HG03521 (cell line): ENCODE measurements around the gene ARRDC2.
A peak's percentile ranks its signal among the peaks of the same experiment; 100 is the strongest.
"Not testable (repeated sequence)": the region's sequence is repeated elsewhere in the genome, so short reads cannot be mapped to it uniquely, and the experiment has no call there.

Experiments used
- ATAC-seq: cut with Tn5 transposase; IDR thresholded peaks from one replicate; pipeline ENCODE4 v1.9.1; 2021; ENCODE audit warnings: mild to moderate bottlenecking, moderate library complexity; ENCODE audit not compliant: unreplicated experiment

The ARRDC2 gene

DNA sequence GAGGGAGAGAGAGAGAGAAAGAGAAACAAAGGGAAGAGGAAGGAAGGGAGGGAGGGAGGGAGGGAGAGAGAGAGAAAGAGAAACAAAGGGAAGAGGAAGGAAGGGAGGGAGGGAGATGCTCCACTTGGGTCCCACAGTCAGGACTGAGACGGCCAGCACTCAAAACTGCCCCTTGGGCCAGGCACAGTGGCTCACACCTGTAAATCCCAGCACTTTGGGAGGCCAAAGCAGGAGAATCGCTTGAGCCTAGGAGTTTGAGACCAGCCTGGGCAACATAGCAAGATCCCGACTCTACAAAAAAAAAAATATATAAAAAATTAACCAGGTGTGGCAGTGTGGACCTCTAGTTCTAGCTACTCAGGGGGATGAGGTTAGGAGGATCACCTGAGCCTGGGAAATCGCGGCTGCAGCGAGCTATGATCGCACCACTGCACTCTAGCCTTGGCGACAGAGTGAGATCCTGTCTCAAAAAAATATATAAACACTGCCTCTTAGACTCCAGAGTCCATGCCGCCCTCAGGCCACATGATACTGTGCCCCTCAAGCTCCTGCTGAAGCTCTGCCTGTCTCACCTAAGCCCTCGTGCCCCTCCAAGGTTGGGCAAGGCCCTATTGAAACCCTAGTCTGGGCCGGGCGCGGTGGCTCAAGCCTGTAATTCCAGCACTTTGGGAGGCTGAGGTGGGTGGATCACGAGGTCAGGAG, 8.4 kb downstream of the ARRDC2 start:
- no peak for ATAC-seq

GRCh38 chr19:18017275-18018083, 9.5 kb downstream of the ARRDC2 start:
- ATAC-seq, result no peak

DNA sequence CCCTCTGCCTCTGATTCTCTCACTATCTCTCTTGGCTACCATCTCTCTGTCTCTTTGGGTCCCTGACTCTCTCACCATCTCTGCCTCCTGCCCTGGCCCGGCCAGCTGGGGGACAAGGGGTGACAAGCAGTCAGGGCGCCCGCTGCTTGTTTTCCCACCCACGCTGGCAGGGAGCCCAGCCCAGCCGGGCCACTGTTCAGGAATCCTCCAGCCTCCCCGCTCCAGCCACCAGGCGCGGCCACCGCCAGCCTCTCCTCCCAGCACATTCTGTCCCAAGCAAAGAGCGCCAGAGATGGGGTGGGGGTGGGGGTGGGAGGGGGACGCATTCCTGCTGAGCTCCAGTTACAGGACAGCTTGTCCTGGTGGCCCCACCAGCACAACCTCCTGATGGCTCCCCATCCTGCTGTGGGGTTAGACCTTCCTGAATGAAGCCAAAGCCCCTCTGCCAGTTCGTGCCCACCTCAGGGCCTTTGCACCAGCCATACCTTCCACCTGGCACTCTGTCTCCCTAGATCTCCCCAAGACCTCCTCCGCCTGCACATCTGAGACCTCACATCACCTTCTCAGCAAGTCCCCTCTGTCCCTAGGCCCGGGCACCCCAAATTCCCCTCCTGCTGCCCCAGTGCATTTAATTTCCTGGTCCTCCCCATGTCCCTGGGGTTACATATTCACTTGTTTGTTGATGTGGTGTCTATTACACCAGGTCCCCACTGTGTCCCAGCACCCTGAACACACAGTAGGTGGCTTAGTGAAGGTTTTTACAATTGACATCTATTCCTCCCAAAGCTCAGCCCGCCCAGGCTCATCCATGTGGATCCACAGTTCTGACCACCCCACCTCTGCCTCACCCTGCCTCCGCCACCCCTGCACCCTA, 12.5 kb downstream of the ARRDC2 start:
- no peak for ATAC-seq

DNA sequence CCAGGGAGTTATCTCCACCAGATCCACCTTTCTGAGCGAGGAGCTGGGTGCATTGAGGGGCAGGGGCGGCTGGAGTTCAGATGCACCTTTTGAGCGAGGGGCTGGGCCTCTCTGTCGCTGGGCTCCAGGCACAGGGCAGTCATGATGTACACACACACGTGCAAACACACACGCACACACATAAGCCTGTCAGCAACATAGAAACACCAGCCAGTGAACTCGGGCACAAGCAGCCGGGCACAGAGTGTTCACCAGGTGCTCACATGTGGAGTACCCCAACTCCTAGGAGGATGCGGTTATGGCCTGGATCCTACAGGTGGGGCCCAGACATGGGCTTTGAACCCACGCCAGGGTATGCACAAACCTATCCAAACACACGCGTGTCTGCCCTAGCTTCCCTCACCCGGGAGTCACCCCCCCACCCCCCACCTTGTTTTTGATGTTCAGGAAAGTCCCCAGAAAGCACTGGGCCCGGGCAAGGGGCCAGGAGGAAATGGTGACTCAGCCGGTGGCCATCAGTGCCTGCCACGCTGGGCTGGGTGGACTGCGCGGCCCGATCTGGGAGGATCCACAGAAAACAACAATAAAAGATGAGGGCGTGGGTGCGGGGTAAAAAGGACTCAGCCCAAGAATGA, 13.3 kb downstream of the ARRDC2 start:
- no peak for ATAC-seq

DNA sequence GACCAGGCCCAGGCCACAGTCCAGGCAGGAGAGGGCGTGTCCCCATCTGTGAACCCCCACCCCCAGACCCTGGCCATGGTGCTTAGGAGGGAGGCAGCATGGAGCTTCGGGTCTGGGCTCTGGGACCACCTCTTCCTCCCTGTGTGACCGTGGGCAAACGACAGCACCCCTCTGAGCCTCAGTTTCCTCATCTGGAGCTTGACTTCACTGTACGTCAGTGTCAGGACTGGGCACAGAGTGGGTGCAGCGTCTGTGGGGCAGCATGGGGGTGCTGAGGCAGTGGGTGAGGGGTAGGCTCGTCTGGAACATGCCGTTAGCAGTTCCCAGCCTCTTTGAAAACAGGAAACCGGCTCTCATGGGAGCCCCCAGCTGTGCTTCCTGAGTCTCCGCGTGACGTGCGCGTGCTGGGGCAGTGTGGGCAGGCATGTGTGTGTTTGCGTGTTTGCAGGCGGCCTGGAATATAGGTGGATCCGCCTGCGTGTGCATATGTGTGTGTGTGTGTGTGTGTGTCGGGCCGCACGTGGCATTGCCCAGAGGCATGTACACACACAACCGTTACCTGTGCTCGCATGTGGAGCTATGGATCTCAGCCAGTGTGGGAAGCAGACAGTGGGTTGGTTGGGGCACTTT, 15.8 kb downstream of the ARRDC2 start:
- no peak for ATAC-seq

- no peak for ATAC-seq
Measured at GRCh38 chr19:18027151-18027550, 19.2 kb downstream of the ARRDC2 start.

DNA sequence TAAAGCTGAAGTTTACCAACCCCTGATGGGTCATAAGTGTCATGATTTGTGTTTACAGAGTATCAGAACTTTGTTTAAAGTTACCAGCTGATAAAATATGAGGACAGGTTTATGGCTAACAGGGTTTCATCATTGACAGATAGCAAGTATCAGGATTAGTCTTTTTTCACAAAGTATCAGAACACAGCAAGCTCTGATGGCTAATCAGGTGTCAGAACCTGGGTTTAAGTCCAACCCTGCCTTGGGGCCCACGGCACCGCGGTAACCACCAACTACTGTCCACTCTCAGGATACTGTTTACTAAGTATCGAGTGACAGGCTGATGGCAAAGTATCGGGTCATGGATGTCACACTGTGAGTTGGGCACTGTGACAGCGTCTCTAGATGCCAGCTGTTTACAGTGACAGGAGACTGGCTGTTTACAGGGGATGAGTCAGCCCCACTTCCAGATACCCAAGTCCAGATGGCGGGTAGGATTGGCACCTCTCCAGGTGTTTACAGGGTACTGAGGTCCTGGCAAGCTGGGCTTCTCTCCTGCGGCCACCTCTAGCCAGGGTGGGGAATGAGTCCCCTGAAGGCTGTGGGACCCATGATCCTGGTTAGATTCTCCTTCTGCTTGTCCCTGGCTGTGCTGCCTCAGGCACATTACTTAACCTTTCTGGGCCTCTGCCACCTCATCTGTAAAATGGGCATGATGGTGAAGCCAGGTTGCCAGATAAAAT, 21.8 kb downstream of the ARRDC2 start:
- no peak for ATAC-seq

DNA sequence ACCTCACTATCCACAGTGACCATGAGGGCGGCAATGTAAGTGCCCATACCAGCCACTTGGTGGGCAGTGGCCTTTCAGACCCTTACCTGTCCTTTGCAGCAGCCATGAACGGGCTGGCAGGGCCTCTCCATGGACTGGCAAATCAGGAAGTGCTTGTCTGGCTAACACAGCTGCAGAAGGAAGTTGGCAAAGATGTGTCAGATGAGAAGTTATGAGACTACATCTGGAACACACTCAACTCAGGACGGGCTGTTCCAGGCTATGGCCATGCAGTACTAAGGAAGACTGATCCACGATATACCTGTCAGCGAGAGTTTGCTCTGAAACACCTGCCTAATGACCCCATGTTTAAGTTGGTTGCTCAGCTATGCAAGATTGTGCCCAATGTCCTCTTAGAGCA, 23.4 kb downstream of the ARRDC2 start:
- not testable (repeated sequence) for ATAC-seq

DNA sequence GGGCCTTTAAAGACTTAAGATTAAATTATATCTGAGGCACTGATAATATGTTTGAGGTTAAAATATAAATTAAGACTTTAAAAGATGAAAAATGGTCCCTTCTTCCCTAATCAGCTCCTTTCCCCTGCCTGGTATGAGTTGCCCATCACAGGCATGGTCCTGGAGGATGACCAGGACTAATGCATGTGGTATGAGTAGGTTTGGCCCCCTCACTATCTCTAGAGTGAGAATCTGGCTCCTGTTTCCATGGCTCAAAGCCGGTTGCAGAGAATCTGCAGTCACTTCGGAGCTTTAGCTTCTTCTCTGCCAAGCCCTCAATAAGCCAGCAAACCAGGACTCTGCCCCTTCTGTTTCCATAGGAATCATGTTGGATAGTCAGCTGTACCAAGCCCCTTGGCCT, 24.1 kb downstream of the ARRDC2 start:
- not testable (repeated sequence) for ATAC-seq

GRCh38 chr19:18041054-18041453, 33.1 kb downstream of the ARRDC2 start:
- no peak for ATAC-seq

DNA sequence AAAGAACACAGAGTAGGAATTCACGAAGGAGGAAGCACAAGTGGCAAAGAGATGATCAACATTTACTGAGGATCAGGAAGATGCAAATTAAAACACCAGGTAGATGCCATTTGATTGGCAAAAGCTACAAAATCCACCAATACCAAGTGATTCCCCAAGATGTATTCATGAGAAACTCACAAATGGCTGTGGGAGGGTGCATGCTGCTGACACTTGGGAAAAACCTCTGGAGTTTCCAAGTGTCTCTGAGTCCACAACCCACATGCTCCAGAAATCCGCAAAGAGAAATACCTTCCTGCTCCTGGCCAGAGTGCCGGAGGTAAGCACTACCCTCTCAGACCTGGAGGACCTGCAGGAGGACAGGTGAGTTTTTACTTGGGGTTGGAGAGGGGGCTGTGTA, 35.7 kb downstream of the ARRDC2 start:
- no peak for ATAC-seq

DNA sequence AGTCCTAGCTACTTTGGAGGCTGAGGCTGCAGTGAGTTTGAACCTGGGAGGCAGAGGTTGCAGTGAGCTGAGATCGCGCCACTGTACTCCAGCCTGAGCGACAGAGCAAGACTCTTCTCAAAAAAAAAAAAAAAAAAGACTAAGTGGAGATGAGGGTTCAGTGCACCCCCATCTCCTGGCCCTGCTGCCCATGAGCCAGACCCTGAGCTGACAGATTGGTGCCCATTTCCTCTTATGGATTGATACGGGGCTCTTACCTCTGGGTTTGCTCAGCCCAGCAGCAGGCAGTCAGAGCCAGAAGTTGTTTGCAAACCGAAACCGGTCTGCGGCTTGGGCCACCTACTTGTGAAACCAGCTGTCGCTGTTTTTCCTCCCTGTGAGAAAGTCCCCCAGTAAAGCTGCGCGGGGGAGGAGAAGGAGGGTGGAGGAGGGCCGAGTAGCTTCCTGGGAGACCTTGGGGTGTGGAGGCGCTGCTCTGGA, 36.9 kb downstream of the ARRDC2 start:
- ATAC-seq, result peak; percentile 83

DNA sequence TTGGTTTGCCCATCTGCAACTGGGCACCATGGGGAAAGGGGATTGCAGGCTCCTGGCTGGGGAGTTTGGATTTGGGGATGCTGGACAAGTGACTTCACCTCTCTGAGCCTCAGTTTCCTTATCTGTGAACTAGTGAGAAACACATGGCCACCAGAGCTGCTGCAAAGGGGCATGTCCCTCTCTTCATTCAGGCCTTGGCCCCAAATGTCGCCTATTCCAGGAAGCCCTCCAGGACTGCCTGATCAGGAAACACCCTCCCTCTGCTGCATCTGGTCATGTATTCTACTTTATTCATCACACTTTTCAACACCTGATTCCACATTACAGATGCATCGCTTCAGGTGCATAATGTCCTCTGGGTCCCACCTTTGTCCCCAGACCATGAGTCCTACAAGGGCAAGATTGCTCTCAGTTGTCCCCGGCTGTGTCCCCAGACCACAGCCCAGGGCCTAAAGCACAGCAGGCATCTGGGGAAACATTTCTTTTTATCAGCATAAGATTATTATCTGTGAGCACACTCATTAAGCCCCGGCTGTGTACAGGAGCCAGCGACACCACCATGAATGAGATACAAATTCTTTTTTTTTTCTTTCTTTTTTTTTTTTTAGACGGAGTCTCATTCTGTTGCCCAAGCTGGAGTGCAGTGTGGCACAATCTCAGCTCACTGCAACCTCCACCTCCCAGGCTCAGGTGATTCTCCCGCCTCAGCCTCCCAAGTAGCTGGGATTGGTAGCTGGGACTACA, 37.5 kb downstream of the ARRDC2 start:
- ATAC-seq, result no peak

DNA sequence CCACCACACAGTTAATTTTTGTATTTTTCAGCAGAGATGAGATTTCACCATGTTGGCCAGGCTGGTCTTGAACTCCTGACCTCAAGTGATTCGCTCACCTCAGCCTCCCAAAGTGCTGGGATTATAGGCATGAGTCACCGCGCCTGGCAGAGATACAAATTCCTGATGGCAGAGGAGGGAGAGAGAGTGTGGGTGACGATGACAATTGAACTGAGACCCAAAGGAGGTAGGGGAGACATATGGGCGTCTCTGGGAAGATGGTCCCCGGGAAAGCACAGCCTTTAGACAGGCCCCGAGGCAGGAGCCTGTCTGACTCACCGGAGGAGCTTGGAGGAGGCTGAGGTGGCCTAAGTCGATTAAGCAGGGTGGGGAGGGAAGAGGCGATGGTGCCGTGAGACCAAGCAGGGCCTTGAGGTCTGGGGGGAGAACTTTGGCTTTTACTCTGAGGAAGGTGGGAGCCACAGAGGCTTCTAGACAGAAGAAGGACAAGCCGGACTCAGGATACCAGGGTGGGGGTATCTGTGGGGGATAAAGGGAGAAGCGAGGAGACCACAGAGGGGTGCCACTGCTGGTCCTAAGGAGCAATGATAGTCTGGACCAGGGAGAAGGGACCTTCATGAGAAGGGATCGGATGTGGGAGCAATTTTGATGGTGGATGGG, 38.2 kb downstream of the ARRDC2 start:
- no peak for ATAC-seq

DNA sequence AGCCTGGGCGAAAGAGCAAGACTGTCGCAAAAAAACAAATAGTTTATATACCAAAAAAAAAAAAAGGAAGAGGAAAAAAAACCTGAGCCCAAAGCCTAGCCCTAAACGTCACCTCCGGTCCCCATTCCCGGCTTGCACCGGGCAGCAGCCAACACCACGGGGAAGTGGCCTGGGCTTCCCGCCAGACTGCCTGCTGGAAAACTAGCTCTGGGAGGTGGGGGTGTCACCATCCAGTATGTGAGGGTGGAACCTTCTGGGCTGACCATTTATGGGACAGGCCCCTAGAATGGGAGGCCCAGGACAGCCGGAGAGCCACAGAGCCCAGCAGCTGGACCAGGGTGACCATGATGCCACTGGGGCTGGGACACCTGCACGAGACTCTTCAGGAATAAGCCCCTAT, 41.4 kb downstream of the ARRDC2 start:
- no peak for ATAC-seq

GRCh38 chr19:18051887-18052286, 43.9 kb downstream of the ARRDC2 start:
- no peak for ATAC-seq

DNA sequence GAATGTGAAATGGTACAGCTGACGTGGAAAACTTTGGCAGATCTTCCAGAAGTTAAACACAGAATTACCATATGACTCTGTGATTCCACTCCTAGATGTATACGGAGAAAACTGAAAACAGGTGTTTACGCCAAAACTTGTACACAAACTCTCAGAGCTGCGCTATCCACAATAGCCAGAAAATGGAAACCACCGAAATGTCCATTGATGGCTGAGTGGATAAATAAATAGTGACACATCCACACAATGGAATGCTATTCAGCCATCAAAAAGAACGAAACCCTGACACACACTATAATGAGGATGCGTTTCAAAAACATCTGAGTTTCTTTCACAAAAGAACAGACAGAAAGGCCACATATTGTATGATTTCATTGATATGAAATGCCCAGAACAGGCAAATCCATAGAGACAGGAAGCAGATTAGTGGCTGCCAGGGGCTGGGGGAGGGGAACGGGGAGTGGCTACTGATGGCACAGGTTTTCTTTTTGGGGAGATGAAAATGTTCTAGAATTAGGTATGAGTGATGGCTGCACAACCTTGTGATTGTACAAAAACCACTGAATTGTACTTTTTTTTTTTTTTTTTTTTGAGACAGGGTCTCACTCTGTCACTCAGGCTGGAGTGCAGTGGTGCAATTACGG, 45.7 kb downstream of the ARRDC2 start:
- no peak for ATAC-seq

DNA sequence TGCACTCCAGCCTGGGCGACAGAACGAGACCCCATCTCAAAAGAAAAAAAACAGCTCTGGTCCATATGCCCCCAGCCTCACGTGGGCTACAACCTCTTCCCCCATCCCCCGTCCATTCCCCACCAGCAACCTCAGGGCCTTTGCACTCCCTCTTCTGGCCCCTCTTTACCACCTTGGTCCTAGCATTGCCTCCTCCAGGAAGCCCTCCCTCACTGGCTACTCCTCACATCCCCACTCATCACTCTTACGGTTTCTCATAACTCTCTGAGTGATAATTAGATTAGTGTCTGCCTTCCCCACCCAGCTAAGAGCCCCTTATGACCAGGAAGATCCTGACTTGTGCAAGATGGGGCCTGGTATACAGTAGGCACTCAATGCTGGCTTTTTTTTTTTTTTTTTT, 48.0 kb downstream of the ARRDC2 start:
- no peak for ATAC-seq
